Lung (tissue), 12 donors: ENCODE data around the gene ACSF3. TPM values are rescaled to one million over a fixed set of nuclear protein-coding genes. Genes with fewer than 3 reads are reported as not detected.

Source experiments
- ATAC-seq: fragments of 200-7000 bp; cut with Tn5 transposase; one replicate; pipeline ENCODE4 v1.9.1; 2020; ENCODE audit warnings: moderate number of reproducible peaks; ENCODE audit not compliant: insufficient read depth, low FRiP score
- DNase-seq, 3 donors: peaks; one replicate each; pipeline ENCODE4 v3.0.0-alpha.2; 2013 to 2017
- H3K27ac ChIP-seq, 2 donors: one replicate each; pipeline ENCODE4 v1.5.1; 2013; ENCODE audit warnings: mild to moderate bottlenecking in 2 of 2, moderate library complexity in 2 of 2, control low read depth in 1 of 2, inconsistent platforms in 1 of 2, low read depth in 1 of 2, low read length in 1 of 2
- H3K27me3 ChIP-seq, 3 donors: one replicate each; pipeline ENCODE4 v1.5.1; 2013; ENCODE audit warnings: low read length in 2 of 3; ENCODE audit not compliant: control insufficient read depth in 3 of 3, insufficient read depth in 3 of 3
- H3K36me3 ChIP-seq, 4 donors: one replicate each; pipeline ENCODE4 v1.5.1; 2013; ENCODE audit warnings: low read length in 4 of 4, mild to moderate bottlenecking in 1 of 4, moderate library complexity in 1 of 4; ENCODE audit not compliant: control insufficient read depth in 4 of 4, insufficient read depth in 4 of 4
- H3K4me1 ChIP-seq, 5 donors: one replicate each; pipeline ENCODE4 v1.5.1; 2013; ENCODE audit warnings: low read length in 5 of 5, mild to moderate bottlenecking in 2 of 5, moderate library complexity in 1 of 5; ENCODE audit not compliant: control insufficient read depth in 5 of 5, insufficient read depth in 5 of 5
- H3K4me3 ChIP-seq: one replicate; pipeline ENCODE4 v1.5.1; 2013; ENCODE audit warnings: mild to moderate bottlenecking, control low read depth, moderate library complexity
- H3K9ac ChIP-seq, 2 donors: one replicate each; pipeline ENCODE4 v1.5.1; 2013; ENCODE audit warnings: low read length in 2 of 2, control low read depth in 1 of 2; ENCODE audit not compliant: insufficient read depth in 1 of 2
- H3K9me3 ChIP-seq, 4 donors: one replicate each; pipeline ENCODE4 v1.5.1; 2013; ENCODE audit warnings: low read length in 3 of 4, mild to moderate bottlenecking in 1 of 4, moderate library complexity in 1 of 4; ENCODE audit not compliant: control insufficient read depth in 4 of 4, insufficient read depth in 3 of 4
- CTCF ChIP-seq: IDR thresholded peaks from 2 replicates; pipeline ENCODE4 v1.5.1; 2012; ENCODE audit warnings: mild to moderate bottlenecking; ENCODE audit errors: control extremely low read depth, extremely low read depth
- WGBS, 2 donors: extraction: QIAGEN DNeasy Blood & Tissue Kit; methylation state at CpG; one replicate each; pipeline ENCODE4 v1.1.7; 2013; 5-methylcytosine and 5-hydroxymethylcytosine counted together
- polyA plus RNA-seq, 2 donors: library from polyadenylated mRNA; stranded (reverse); fragments of 200-250 nt; gene quantifications; one replicate each; pipeline ENCODE4 v1.2.1, GENCODE V29; 2013
- total RNA-seq, 2 donors: library from RNA; depleted of rRNA in 1 of 2; stranded (reverse); fragments of >200 nt in 1 of 2; gene quantifications; one replicate each; pipeline ENCODE4 v1.2.1, GENCODE V29; 2014 to 2021
- donor health status: control.
- donor health status: control.
- donor health status: Bipolar disorder and iron deficiency.
- donor health status: healthy.
- donor health status: DM: yes; HTN: yes; CAD: no.

The ACSF3 gene
- total and polyA plus RNA-seq, 4 donors, result 17.4 to 33.6 (median 31.2) TPM

- Histone ChIP-seq H3K9me3 (no peaks in the 10 kb centered on the region), H3K4me3 (no peak overlapping the region), H3K4me1 (peaks cover 5 to 23% (median 14%) of the 10 kb centered on the region in 5 donors), H3K27ac (no peak overlapping the region), H3K36me3 (no peaks in the 10 kb centered on the region), H3K9ac (no peak overlapping the region), H3K27me3 (peaks cover 0 to 6% (median 0%) of the 10 kb centered on the region in 3 donors)
- whole genome bisulfite sequencing, 2 donors, result 77 to 85% methylated on average over 45 to 48 of the region's 48 CpGs
- DNase-seq, result no peak
- no peak for ATAC-seq
- TF ChIP-seq CTCF, result no peak
Measured at GRCh38 chr16:89159066-89159849, 65.6 kb downstream of the ACSF3 start.

GRCh38 chr16:89159850-89160354, 66.2 kb downstream of the ACSF3 start:
- no peak overlapping the region for H3K4me3 ChIP-seq
- no peak overlapping the region for H3K9ac ChIP-seq
- H3K27ac ChIP-seq, result no peak overlapping the region
- peaks cover 4 to 19% (median 10%) of the 10 kb centered on the region in 5 donors for H3K4me1 ChIP-seq
- DNase-seq (no peak), ATAC-seq (no peak)
- TF ChIP-seq CTCF, result no peak
- no peaks in the 10 kb centered on the region for H3K9me3 ChIP-seq
- H3K27me3 ChIP-seq, result peaks cover 0 to 6% (median 0%) of the 10 kb centered on the region in 3 donors
- H3K36me3 ChIP-seq, result no peaks in the 10 kb centered on the region
- WGBS, 2 donors, result 88 to 91% methylated on average over 20 of the region's 20 CpGs

GRCh38 chr16:89160977-89161701, 67.5 kb downstream of the ACSF3 start:
- ATAC-seq, result no peak
- no peaks in the 10 kb centered on the region for H3K36me3 ChIP-seq

More at GRCh38 chr16:89160977-89161701, 67.5 kb downstream of the ACSF3 start:
- Histone ChIP-seq H3K9me3 (no peaks in the 10 kb centered on the region), H3K9ac (no peak overlapping the region), H3K4me3 (no peak overlapping the region), H3K4me1 (peaks cover 0 to 7% (median 1%) of the 10 kb centered on the region in 5 donors), H3K27ac (no peak overlapping the region), H3K27me3 (peaks cover 0 to 6% (median 0%) of the 10 kb centered on the region in 3 donors)
- TF ChIP-seq CTCF, result no peak
- WGBS, 2 donors, result 85 to 87% methylated on average over 29 of the region's 29 CpGs
- no peak for DNase-seq
